HCT116 (cell line): ENCODE data around the gene KRTAP12-4.

Experiments
- CTCF ChIP-seq, 3 experiments: fragments of 200-600 bp in 1 of 3; sonication (generic) in 1 of 3; IDR thresholded peaks in 2 of 3; conservative IDR thresholded peaks in 1 of 3; 2 replicates each; pipeline ENCODE4 v1.5.1; 2012 to 2017; ENCODE audit warnings: low read depth in 2 of 3, low read length in 2 of 3, antibody characterized with exemption in 1 of 3, borderline replicate concordance in 1 of 3, control low read depth in 1 of 3, mild to moderate bottlenecking in 1 of 3, mixed read lengths in 1 of 3, mixed run types in 1 of 3, moderate library complexity in 1 of 3; ENCODE audit not compliant: insufficient read depth in 1 of 3
- EZH2 ChIP-seq: fragments of 200-600 bp; sonication (generic); IDR thresholded peaks from 2 replicates; pipeline ENCODE4 v1.6.1; 2017; ENCODE audit warnings: antibody characterized with exemption, mixed run types
- EZH2phosphoT487 ChIP-seq: fragments of 200-600 bp; IDR thresholded peaks from 2 replicates; pipeline ENCODE4 v1.6.1; 2018; ENCODE audit warnings: antibody characterized with exemption, borderline replicate concordance
- POLR2A ChIP-seq: IDR thresholded peaks from 2 replicates; pipeline ENCODE4 v1.7.0; 2011; ENCODE audit warnings: borderline replicate concordance; ENCODE audit not compliant: insufficient read depth, insufficient read length; ENCODE audit errors: extremely low read depth
- POLR2AphosphoS5 ChIP-seq: IDR thresholded peaks from 2 replicates; pipeline ENCODE4 v1.6.1; 2011; ENCODE audit warnings: mild to moderate bottlenecking, low read depth, low read length, moderate library complexity

- TF ChIP-seq CTCF (IDR thresholded peaks at IDR 0.05 in 2 of 3, conservative IDR thresholded peaks at IDR 0.05 in 1 of 3; ENCODE audit: borderline replicate concordance in 1 of 3, insufficient read depth in 1 of 3, low read depth in 2 of 3, low read length in 2 of 3) = no peak
- no peak for TF ChIP-seq EZH2phosphoT487
- no peak for TF ChIP-seq EZH2
- TF ChIP-seq POLR2AphosphoS5 = no peak
- no peak for TF ChIP-seq POLR2A
These were observed 4.1 kb upstream of the KRTAP12-4 start for GRCh38 chr21:44658541-44658910.
